Kidney epithelial cell (primary cell): ENCODE results near the gene CLEC4D. TPM values are rescaled to one million over a fixed set of nuclear protein-coding genes. Genes with fewer than 3 reads are reported as not detected.

ENCODE experiments used
- DNase-seq: peaks from one replicate; pipeline ENCODE4 v3.0.0-alpha.2; 2010; ENCODE audit warnings: low read depth
- H3K27me3 ChIP-seq: 2 replicates; pipeline ENCODE4 v1.6.0; 2011; ENCODE audit warnings: low read length; ENCODE audit not compliant: control insufficient read depth, insufficient read depth
- H3K36me3 ChIP-seq: 2 replicates; pipeline ENCODE4 v1.5.1; 2011; ENCODE audit warnings: low read length; ENCODE audit not compliant: control insufficient read depth, insufficient read depth
- H3K4me3 ChIP-seq: 2 replicates; pipeline ENCODE4 v1.5.1; 2011; ENCODE audit warnings: low read depth, mild to moderate bottlenecking, control low read depth, low read length
- CTCF ChIP-seq: IDR thresholded peaks from 2 replicates; pipeline ENCODE4 v1.5.1; 2011; ENCODE audit warnings: mild to moderate bottlenecking, moderate library complexity, low read length, control low read depth, inconsistent platforms; ENCODE audit not compliant: insufficient read depth, poor library complexity, severe bottlenecking
- total RNA-seq: library from RNA; depleted of rRNA; stranded (reverse); fragments of >200 nt; gene quantifications from 2 replicates; pipeline ENCODE4 v1.2.3, GENCODE V29; 2015

The CLEC4D gene
- total RNA-seq, 1 donor from 2014 or later: not detected

GRCh38 chr12:8554451-8555195 is 41.3 kb downstream of the CLEC4D start:
- DNase-seq: no peak
- Histone ChIP-seq H3K27me3 (no peaks in the 10 kb centered on the region), H3K36me3 (no peaks in the 10 kb centered on the region), H3K4me3 (no peak overlapping the region)
- TF ChIP-seq CTCF: no peak

GRCh38 chr12:8556531-8557097 is 43.3 kb downstream of the CLEC4D start:
- no peaks in the 10 kb centered on the region for H3K27me3 ChIP-seq
- DNase-seq: no peak
- no peak for TF ChIP-seq CTCF
- no peaks in the 10 kb centered on the region for H3K36me3 ChIP-seq
- no peak overlapping the region for H3K4me3 ChIP-seq

GRCh38 chr12:8559676-8560075 is 46.4 kb downstream of the CLEC4D start:
- Histone ChIP-seq H3K4me3 (no peak overlapping the region), H3K36me3 (no peaks in the 10 kb centered on the region), H3K27me3 (no peaks in the 10 kb centered on the region)
- TF ChIP-seq CTCF: no peak
- no peak for DNase-seq

- TF ChIP-seq CTCF: no peak
- Histone ChIP-seq H3K27me3 (no peaks in the 10 kb centered on the region), H3K4me3 (no peak overlapping the region), H3K36me3 (no peaks in the 10 kb centered on the region)
- no peak for DNase-seq
Measured at GRCh38 chr12:8561011-8561410, 47.7 kb downstream of the CLEC4D start.

- TF ChIP-seq CTCF: no peak
- no peak overlapping the region for H3K4me3 ChIP-seq
- no peaks in the 10 kb centered on the region for H3K36me3 ChIP-seq
- no peaks in the 10 kb centered on the region for H3K27me3 ChIP-seq
- DNase-seq: no peak
Measured at GRCh38 chr12:8562310-8562709, 49.0 kb downstream of the CLEC4D start.

- DNase-seq: no peak
- Histone ChIP-seq H3K36me3 (no peaks in the 10 kb centered on the region), H3K27me3 (no peaks in the 10 kb centered on the region), H3K4me3 (no peak overlapping the region)
- no peak for TF ChIP-seq CTCF
Measured at GRCh38 chr12:8563356-8563755, 50.1 kb downstream of the CLEC4D start.
